Activated naive CD8-positive, alpha-beta T cell treated with anti-CD3 and anti-CD28 coated beads, Interleukin-2, amount 10 ng/mL, durations not matched to agents 7 days and 5 days (primary cell): ENCODE data around the gene VSIG1. TPM values are rescaled to one million over a fixed set of nuclear protein-coding genes. Genes with fewer than 3 reads are reported as not detected.

Experiments used
- ATAC-seq: fragments of 150-1000 bp; cut with Tn5 transposase; one replicate; pipeline ENCODE4 v1.10.0; 2021; ENCODE audit warnings: low read depth, moderate library complexity
- POLR2A ChIA-PET: fragments of 350-600 bp; sonication (Branson Sonifier 250); formaldehyde crosslinking; loops from one replicate; lab custom pipeline; 2021; ENCODE audit warnings: antibody characterized with exemption; lab: Charles Lee
- DNase-seq: peaks from one replicate; pipeline ENCODE4 v3.0.0; 2021
- H3K27ac Mint-ChIP-seq: one replicate; pipeline ENCODE4 v1.8.0; 2022; ENCODE audit warnings: mild to moderate bottlenecking, mixed read lengths
- H3K27me3 Mint-ChIP-seq: one replicate; pipeline ENCODE4 v1.8.0; 2022; ENCODE audit warnings: mild to moderate bottlenecking, moderate library complexity, mixed read lengths
- H3K36me3 Mint-ChIP-seq: one replicate; pipeline ENCODE4 v1.8.0; 2021; ENCODE audit warnings: mild to moderate bottlenecking, mixed read lengths
- H3K4me1 Mint-ChIP-seq: one replicate; pipeline ENCODE4 v1.8.0; 2021; ENCODE audit warnings: mixed read lengths
- H3K4me3 Mint-ChIP-seq: one replicate; pipeline ENCODE4 v1.8.0; 2022; ENCODE audit warnings: mild to moderate bottlenecking, moderate library complexity, mixed read lengths
- H3K9me3 Mint-ChIP-seq: one replicate; pipeline ENCODE4 v1.8.0; 2021; ENCODE audit warnings: mixed read lengths
- total RNA-seq, 2 experiments: library from RNA; stranded (reverse); gene quantifications; one replicate each; pipeline ENCODE4 v1.2.3, GENCODE V29; 2021

VSIG1 gene
- total RNA-seq, 2 experiments from 2014 or later = 8.3 to 8.8 TPM

- no peak for ATAC-seq
- H3K9me3 Mint-ChIP-seq = no peaks in the 10 kb centered on the region
- H3K4me3 Mint-ChIP-seq = no peak overlapping the region
- no peaks in the 10 kb centered on the region for H3K4me1 Mint-ChIP-seq
- no peak for DNase-seq
- no peak overlapping the region for H3K27ac Mint-ChIP-seq
- H3K36me3 Mint-ChIP-seq = peaks cover 8% of the 10 kb centered on the region
- H3K27me3 Mint-ChIP-seq = no peaks in the 10 kb centered on the region
- POLR2A ChIA-PET = interaction anchor here (1.0 kb wide), 1 partner anchor 36 kb away, joined by 3 read pairs; the partner anchor contains the start of gene PSMD10
Measured at GRCh38 chrX:108127152-108127551, 82.3 kb downstream of the VSIG1 start.

Other genes with a start within 250 kb of the VSIG1 start
- gene MID2, start 219.2 kb upstream of the VSIG1 start, total RNA-seq = 10 to 100 TPM; 10.2 to 11.7 TPM
- not detected for gene TEX13B, start 62.7 kb upstream of the VSIG1 start, total RNA-seq
- gene PSMD10, start 46.5 kb downstream of the VSIG1 start, total RNA-seq = 10 to 100 TPM; 32.1 to 33.0 TPM
- 10 to 100 TPM; 10.3 to 10.9 TPM for gene ATG4A, start 46.7 kb downstream of the VSIG1 start, total RNA-seq